ENCODE results near the gene NFKB1. TPM values are rescaled to one million over a fixed set of nuclear protein-coding genes. Genes with fewer than 3 reads are reported as not detected.

Gene NFKB1
- total RNA-seq, 3 donors from 2014 or later (not counting 1 experiment from before 2014, with no cell fraction given) = 144 to 235 (median 163) TPM

GRCh38 chr4:102506523-102506922 is 5.4 kb downstream of the NFKB1 start:
- Histone ChIP-seq H3K36me3 (ENCODE audit: control insufficient read depth, insufficient read depth, low read length) (no peaks in the 10 kb centered on the region), H3K4me1 (ENCODE audit: control insufficient read depth, insufficient read depth, low read length) (no peaks in the 10 kb centered on the region), H3K9me3 (ENCODE audit: control insufficient read depth, insufficient read depth, low read length) (no peaks in the 10 kb centered on the region), H3K27me3 (ENCODE audit: control insufficient read depth, insufficient read depth, low read length) (no peaks in the 10 kb centered on the region), H3K27ac (ENCODE audit: low read length) (no peak overlapping the region), H3K4me3 (ENCODE audit: low read length) (no peak overlapping the region)
- no peaks in the 10 kb centered on the region for H3K9me3 Mint-ChIP-seq
- ATAC-seq (no peak), DNase-seq (no peak)
- no peaks in the 10 kb centered on the region for H3K27me3 Mint-ChIP-seq (ENCODE audit: low read depth in 2 of 2)
- intact Hi-C loops (cut with micrococcal nuclease) = no loop called here
- H3K4me3 Mint-ChIP-seq = no peak overlapping the region
- WGBS (ENCODE audit: insufficient coverage) = 100% methylated on average over 1 of the region's 1 CpG
- no peak overlapping the region for H3K27ac Mint-ChIP-seq
- no peak for TF ChIP-seq CTCF (IDR thresholded peaks at IDR 0.05)
- no peaks in the 10 kb centered on the region for H3K36me3 Mint-ChIP-seq
- peaks cover 65 to 69% of the 10 kb centered on the region in 2 donors for H3K4me1 Mint-ChIP-seq

GRCh38 chr4:102511830-102512605 is 10.9 kb downstream of the NFKB1 start:
- H3K36me3 Mint-ChIP-seq = peaks cover 19% of the 10 kb centered on the region

GRCh38 chr4:102514298-102514964 is 13.3 kb downstream of the NFKB1 start:
- no peak overlapping the region for H3K27ac ChIP-seq (ENCODE audit: low read length)
- Mint-ChIP-seq H3K4me3 (peak overlapping the region; percentile 6), H3K4me1 (peaks cover 40 to 73% of the 10 kb centered on the region in 2 donors), H3K36me3 (peaks cover 21% of the 10 kb centered on the region), H3K27ac (peak overlapping the region in 1 of 2 donors; percentile 85), H3K27me3 (ENCODE audit: low read depth in 2 of 2) (no peaks in the 10 kb centered on the region), H3K9me3 (peaks cover 0 to 5% of the 10 kb centered on the region in 2 donors)
- no peak for ATAC-seq
- peaks cover 5% of the 10 kb centered on the region for H3K4me1 ChIP-seq (ENCODE audit: control insufficient read depth, insufficient read depth, low read length)
- no peak for TF ChIP-seq CTCF (IDR thresholded peaks at IDR 0.05)
- intact Hi-C loops (cut with micrococcal nuclease) = loop anchor here (1.0 kb wide), 1 partner anchor 11 kb away; no protein-coding TSS in a partner anchor
- H3K36me3 ChIP-seq (ENCODE audit: control insufficient read depth, insufficient read depth, low read length) = no peaks in the 10 kb centered on the region
- no peaks in the 10 kb centered on the region for H3K27me3 ChIP-seq (ENCODE audit: control insufficient read depth, insufficient read depth, low read length)
- 88% methylated on average over 6 of the region's 6 CpGs for WGBS (ENCODE audit: insufficient coverage)
- no peak for DNase-seq
- no peaks in the 10 kb centered on the region for H3K9me3 ChIP-seq (ENCODE audit: control insufficient read depth, insufficient read depth, low read length)
- no peak overlapping the region for H3K4me3 ChIP-seq (ENCODE audit: low read length)

More at GRCh38 chr4:102511830-102512605, 10.9 kb downstream of the NFKB1 start:
- Histone ChIP-seq H3K4me1 (ENCODE audit: control insufficient read depth, insufficient read depth, low read length) (no peaks in the 10 kb centered on the region), H3K27me3 (ENCODE audit: control insufficient read depth, insufficient read depth, low read length) (no peaks in the 10 kb centered on the region), H3K4me3 (ENCODE audit: low read length) (no peak overlapping the region), H3K9me3 (ENCODE audit: control insufficient read depth, insufficient read depth, low read length) (no peaks in the 10 kb centered on the region), H3K36me3 (ENCODE audit: control insufficient read depth, insufficient read depth, low read length) (no peaks in the 10 kb centered on the region), H3K27ac (ENCODE audit: low read length) (no peak overlapping the region)
- ATAC-seq = peak in 2 of 3 donors; percentile 9 to 15
- no peak for TF ChIP-seq CTCF (IDR thresholded peaks at IDR 0.05)
- DNase-seq = no peak
- Mint-ChIP-seq H3K9me3 (peaks cover 0 to 5% of the 10 kb centered on the region in 2 donors), H3K4me1 (peaks cover 41 to 69% of the 10 kb centered on the region in 2 donors), H3K4me3 (peak overlapping the region; percentile 18), H3K27me3 (ENCODE audit: low read depth in 2 of 2) (no peaks in the 10 kb centered on the region), H3K27ac (peak overlapping the region in 1 of 2 donors; percentile 57)
- WGBS (ENCODE audit: insufficient coverage) = 100% methylated on average over 5 of the region's 5 CpGs
- intact Hi-C loops (cut with micrococcal nuclease) = no loop called here

Data from natural killer cell (primary cell).